ENCODE data around the gene NAA40. TPM values are rescaled to one million over a fixed set of nuclear protein-coding genes. Genes with fewer than 3 reads are reported as not detected.

Gene NAA40
- total and polyA plus RNA-seq, 4 donors, result 9.2 to 20.5 (median 13.8) TPM

DNA sequence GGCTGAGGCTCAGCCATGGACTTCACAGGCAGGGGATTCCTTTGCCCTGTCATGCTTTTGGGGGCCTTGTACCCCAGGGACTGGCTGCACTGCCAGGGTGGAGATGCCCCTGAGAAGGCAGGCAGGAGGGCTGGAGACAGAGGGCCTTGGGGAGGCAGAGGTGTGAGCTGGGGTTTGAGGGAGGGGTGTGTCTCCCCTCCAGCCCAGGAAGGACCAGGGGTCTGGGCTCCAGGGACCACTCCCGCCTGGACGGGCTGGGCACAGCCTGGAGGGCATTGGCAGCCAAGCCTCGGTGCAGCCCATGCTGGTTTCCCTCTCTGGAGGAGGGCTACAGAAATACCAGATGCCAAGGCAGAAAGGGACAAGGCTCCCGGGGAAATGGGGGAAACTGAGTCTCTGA lies 66.9 kb downstream of the NAA40 start:
- H3K27me3 ChIP-seq (ENCODE audit: control insufficient read depth in 3 of 3, insufficient read depth in 3 of 3, low read length in 2 of 3), result peaks cover 0 to 4% (median 0%) of the 10 kb centered on the region in 3 donors
- no peak overlapping the region for H3K27ac ChIP-seq (ENCODE audit: low read depth in 1 of 2, low read length in 1 of 2)
- DNase-seq, result no peak
- no peak overlapping the region for H3K9ac ChIP-seq (ENCODE audit: insufficient read depth in 1 of 2, low read length in 2 of 2)
- H3K9me3 ChIP-seq (ENCODE audit: control insufficient read depth in 4 of 4, insufficient read depth in 3 of 4, low read length in 3 of 4), result no peaks in the 10 kb centered on the region
- H3K36me3 ChIP-seq (ENCODE audit: control insufficient read depth in 4 of 4, insufficient read depth in 4 of 4, low read length in 4 of 4), result no peaks in the 10 kb centered on the region
- H3K4me3 ChIP-seq, result no peak overlapping the region
- ATAC-seq (ENCODE audit: insufficient read depth, low FRiP score), result no peak
- TF ChIP-seq, protein P1, sequence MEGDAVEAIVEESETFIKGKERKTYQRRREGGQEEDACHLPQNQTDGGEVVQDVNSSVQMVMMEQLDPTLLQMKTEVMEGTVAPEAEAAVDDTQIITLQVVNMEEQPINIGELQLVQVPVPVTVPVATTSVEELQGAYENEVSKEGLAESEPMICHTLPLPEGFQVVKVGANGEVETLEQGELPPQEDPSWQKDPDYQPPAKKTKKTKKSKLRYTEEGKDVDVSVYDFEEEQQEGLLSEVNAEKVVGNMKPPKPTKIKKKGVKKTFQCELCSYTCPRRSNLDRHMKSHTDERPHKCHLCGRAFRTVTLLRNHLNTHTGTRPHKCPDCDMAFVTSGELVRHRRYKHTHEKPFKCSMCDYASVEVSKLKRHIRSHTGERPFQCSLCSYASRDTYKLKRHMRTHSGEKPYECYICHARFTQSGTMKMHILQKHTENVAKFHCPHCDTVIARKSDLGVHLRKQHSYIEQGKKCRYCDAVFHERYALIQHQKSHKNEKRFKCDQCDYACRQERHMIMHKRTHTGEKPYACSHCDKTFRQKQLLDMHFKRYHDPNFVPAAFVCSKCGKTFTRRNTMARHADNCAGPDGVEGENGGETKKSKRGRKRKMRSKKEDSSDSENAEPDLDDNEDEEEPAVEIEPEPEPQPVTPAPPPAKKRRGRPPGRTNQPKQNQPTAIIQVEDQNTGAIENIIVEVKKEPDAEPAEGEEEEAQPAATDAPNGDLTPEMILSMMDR (IDR thresholded peaks at IDR 0.05; ENCODE audit: control extremely low read depth, extremely low read depth), result no peak
- 92 to 93% methylated on average over 4 of the region's 4 CpGs for WGBS, 2 donors
- H3K4me1 ChIP-seq (ENCODE audit: control insufficient read depth in 5 of 5, insufficient read depth in 5 of 5, low read length in 5 of 5), result peaks cover 0 to 41% (median 15%) of the 10 kb centered on the region in 5 donors

DNA sequence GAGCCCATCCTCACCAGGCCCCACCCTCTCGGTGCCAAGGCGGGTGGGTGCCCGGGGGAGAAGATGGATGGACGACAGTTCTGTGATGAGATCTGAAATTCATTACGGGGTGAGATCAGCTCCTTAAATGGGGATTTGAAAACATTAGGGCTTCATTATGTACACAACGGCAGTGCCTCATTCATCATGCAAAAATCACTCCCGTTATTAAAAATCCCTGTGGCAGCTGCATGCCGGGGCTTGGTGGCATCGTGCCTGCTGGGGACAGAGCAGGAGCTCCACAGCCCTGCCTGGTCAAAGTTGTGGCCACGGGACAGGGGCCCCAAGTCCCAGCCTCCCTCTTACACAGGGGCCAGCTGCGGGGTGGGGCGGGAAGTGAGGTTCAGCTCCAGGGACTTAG lies 67.6 kb downstream of the NAA40 start:
- no peaks in the 10 kb centered on the region for H3K36me3 ChIP-seq (ENCODE audit: control insufficient read depth in 4 of 4, insufficient read depth in 4 of 4, low read length in 4 of 4)
- H3K27ac ChIP-seq (ENCODE audit: low read depth in 1 of 2, low read length in 1 of 2), result no peak overlapping the region
- H3K27me3 ChIP-seq (ENCODE audit: control insufficient read depth in 3 of 3, insufficient read depth in 3 of 3, low read length in 2 of 3), result peaks cover 0 to 4% (median 0%) of the 10 kb centered on the region in 3 donors
- no peak overlapping the region for H3K4me3 ChIP-seq
- TF ChIP-seq, protein P1 (IDR thresholded peaks at IDR 0.05; ENCODE audit: control extremely low read depth, extremely low read depth), result no peak
- 73 to 74% methylated on average over 12 of the region's 12 CpGs for WGBS, 2 donors
- no peak for DNase-seq
- H3K4me1 ChIP-seq (ENCODE audit: control insufficient read depth in 5 of 5, insufficient read depth in 5 of 5, low read length in 5 of 5), result peaks cover 0 to 33% (median 12%) of the 10 kb centered on the region in 5 donors
- H3K9me3 ChIP-seq (ENCODE audit: control insufficient read depth in 4 of 4, insufficient read depth in 3 of 4, low read length in 3 of 4), result no peaks in the 10 kb centered on the region
- no peak overlapping the region for H3K9ac ChIP-seq (ENCODE audit: insufficient read depth in 1 of 2, low read length in 2 of 2)
- no peak for ATAC-seq (ENCODE audit: insufficient read depth, low FRiP score)

Small RNA genes lying within 50 kb of the gene (small RNA-seq; reads per million reads assigned to genes)
- gene RNU6-45P (ENCODE audit: low replicate concordance), result not detected

Other genes starting within 250 kb of the NAA40 start
- 10 to 100 TPM in 1 of 2 donors, 1 to 10 TPM in 1; 8.7 to 21.8 TPM for gene ZFTA, start 170.2 kb upstream of the NAA40 start, total RNA-seq
- 1 to 10 TPM; 4.1 to 4.6 TPM for gene ZFTA, start 170.2 kb upstream of the NAA40 start, polyA plus RNA-seq
- 10 to 100 TPM; 12.7 to 15.6 TPM for gene SPINDOC, start 125.5 kb upstream of the NAA40 start, total RNA-seq
- 10 to 100 TPM in 1 of 2 donors, 1 to 10 TPM in 1; 9.9 to 23.9 TPM for gene SPINDOC, start 125.5 kb upstream of the NAA40 start, polyA plus RNA-seq
- gene MARK2, start 99.9 kb upstream of the NAA40 start, total RNA-seq, result 10 to 100 TPM; 35.3 to 42.9 TPM
- gene MARK2, start 99.9 kb upstream of the NAA40 start, polyA plus RNA-seq, result 10 to 100 TPM; 15.5 to 29.2 TPM
- 1 to 10 TPM; 1.4 to 1.6 TPM for gene RCOR2, start 21.8 kb upstream of the NAA40 start, total RNA-seq
- under 1 TPM; 0.16 to 0.37 TPM for gene RCOR2, start 21.8 kb upstream of the NAA40 start, polyA plus RNA-seq
- gene COX8A, start 35.6 kb downstream of the NAA40 start, total RNA-seq, result 100 to 1,000 TPM; 149 to 362 TPM
- gene COX8A, start 35.6 kb downstream of the NAA40 start, polyA plus RNA-seq, result 100 to 1,000 TPM; 666 to 779 TPM
- 10 to 100 TPM; 40.8 to 72.2 TPM for gene OTUB1, start 47.4 kb downstream of the NAA40 start, total RNA-seq
- 10 to 100 TPM; 72.5 to 95.2 TPM for gene OTUB1, start 47.4 kb downstream of the NAA40 start, polyA plus RNA-seq
- gene FLRT1, start 96.9 kb downstream of the NAA40 start, total RNA-seq, result under 1 TPM; 0.18 to 0.34 TPM
- gene FLRT1, start 96.9 kb downstream of the NAA40 start, polyA plus RNA-seq, result under 1 TPM; 0.02 to 0.06 TPM
- gene MACROD1, start 227.1 kb downstream of the NAA40 start, total RNA-seq, result 10 to 100 TPM; 13.6 to 24.5 TPM
- gene MACROD1, start 227.1 kb downstream of the NAA40 start, polyA plus RNA-seq, result 10 to 100 TPM in 1 of 2 donors, 1 to 10 TPM in 1; 9.9 to 70.0 TPM
- gene STIP1, start 247.2 kb downstream of the NAA40 start, total RNA-seq, result 100 to 1,000 TPM; 107 to 122 TPM
- gene STIP1, start 247.2 kb downstream of the NAA40 start, polyA plus RNA-seq, result 10 to 100 TPM; 75.9 to 82.1 TPM

Measured in lung (tissue), 13 donors.